ENCODE results near the gene C10orf105.

- no peak for TF ChIP-seq ZNF274 (IDR thresholded peaks at IDR 0.05; ENCODE audit: low read length)
- TF ChIP-seq ZNF274 (tag by site-specific recombination; IDR thresholded peaks at IDR 0.05; ENCODE audit: borderline replicate concordance), result no peak
- TF ChIP-seq SETDB1 (IDR thresholded peaks at IDR 0.05; ENCODE audit: insufficient read length, low read length), result no peak
- TF ChIP-seq CTCF (tag by site-specific recombination; IDR thresholded peaks at IDR 0.05), result peak; percentile 78
- TF ChIP-seq WT1 (tag by site-specific recombination; IDR thresholded peaks at IDR 0.05), result no peak
- no peak for TF ChIP-seq ZNF23 (tag by site-specific recombination; IDR thresholded peaks at IDR 0.05; ENCODE audit: borderline replicate concordance)
- TF ChIP-seq ZFP37 (tag by site-specific recombination; IDR thresholded peaks at IDR 0.05), result no peak
- no peak for TF ChIP-seq KLF1 (tag by site-specific recombination; IDR thresholded peaks at IDR 0.05)
- no peak for TF ChIP-seq ZNF391 (tag by site-specific recombination; IDR thresholded peaks at IDR 0.05; ENCODE audit: borderline replicate concordance, low read depth)
- TF ChIP-seq ZNF843 (tag by site-specific recombination; IDR thresholded peaks at IDR 0.05), result no peak
- TF ChIP-seq ZNF18 (tag by site-specific recombination; IDR thresholded peaks at IDR 0.05), result no peak
- TF ChIP-seq, protein P1, sequence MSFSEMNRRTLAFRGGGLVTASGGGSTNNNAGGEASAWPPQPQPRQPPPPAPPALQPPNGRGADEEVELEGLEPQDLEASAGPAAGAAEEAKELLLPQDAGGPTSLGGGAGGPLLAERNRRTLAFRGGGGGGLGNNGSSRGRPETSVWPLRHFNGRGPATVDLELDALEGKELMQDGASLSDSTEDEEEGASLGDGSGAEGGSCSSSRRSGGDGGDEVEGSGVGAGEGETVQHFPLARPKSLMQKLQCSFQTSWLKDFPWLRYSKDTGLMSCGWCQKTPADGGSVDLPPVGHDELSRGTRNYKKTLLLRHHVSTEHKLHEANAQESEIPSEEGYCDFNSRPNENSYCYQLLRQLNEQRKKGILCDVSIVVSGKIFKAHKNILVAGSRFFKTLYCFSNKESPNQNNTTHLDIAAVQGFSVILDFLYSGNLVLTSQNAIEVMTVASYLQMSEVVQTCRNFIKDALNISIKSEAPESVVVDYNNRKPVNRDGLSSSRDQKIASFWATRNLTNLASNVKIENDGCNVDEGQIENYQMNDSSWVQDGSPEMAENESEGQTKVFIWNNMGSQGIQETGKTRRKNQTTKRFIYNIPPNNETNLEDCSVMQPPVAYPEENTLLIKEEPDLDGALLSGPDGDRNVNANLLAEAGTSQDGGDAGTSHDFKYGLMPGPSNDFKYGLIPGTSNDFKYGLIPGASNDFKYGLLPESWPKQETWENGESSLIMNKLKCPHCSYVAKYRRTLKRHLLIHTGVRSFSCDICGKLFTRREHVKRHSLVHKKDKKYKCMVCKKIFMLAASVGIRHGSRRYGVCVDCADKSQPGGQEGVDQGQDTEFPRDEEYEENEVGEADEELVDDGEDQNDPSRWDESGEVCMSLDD (tag by site-specific recombination; IDR thresholded peaks at IDR 0.05), result no peak
- TF ChIP-seq, protein P2, sequence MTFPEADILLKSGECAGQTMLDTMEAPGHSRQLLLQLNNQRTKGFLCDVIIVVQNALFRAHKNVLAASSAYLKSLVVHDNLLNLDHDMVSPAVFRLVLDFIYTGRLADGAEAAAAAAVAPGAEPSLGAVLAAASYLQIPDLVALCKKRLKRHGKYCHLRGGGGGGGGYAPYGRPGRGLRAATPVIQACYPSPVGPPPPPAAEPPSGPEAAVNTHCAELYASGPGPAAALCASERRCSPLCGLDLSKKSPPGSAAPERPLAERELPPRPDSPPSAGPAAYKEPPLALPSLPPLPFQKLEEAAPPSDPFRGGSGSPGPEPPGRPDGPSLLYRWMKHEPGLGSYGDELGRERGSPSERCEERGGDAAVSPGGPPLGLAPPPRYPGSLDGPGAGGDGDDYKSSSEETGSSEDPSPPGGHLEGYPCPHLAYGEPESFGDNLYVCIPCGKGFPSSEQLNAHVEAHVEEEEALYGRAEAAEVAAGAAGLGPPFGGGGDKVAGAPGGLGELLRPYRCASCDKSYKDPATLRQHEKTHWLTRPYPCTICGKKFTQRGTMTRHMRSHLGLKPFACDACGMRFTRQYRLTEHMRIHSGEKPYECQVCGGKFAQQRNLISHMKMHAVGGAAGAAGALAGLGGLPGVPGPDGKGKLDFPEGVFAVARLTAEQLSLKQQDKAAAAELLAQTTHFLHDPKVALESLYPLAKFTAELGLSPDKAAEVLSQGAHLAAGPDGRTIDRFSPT (tag by site-specific recombination; IDR thresholded peaks at IDR 0.05), result no peak
- no peak for TF ChIP-seq ZNF629 (tag by site-specific recombination; IDR thresholded peaks at IDR 0.05)
Observed at GRCh38 chr10:71708301-71708703, 11.3 kb downstream of the C10orf105 start.
